ENCODE data around the gene GNL1.

DNA sequence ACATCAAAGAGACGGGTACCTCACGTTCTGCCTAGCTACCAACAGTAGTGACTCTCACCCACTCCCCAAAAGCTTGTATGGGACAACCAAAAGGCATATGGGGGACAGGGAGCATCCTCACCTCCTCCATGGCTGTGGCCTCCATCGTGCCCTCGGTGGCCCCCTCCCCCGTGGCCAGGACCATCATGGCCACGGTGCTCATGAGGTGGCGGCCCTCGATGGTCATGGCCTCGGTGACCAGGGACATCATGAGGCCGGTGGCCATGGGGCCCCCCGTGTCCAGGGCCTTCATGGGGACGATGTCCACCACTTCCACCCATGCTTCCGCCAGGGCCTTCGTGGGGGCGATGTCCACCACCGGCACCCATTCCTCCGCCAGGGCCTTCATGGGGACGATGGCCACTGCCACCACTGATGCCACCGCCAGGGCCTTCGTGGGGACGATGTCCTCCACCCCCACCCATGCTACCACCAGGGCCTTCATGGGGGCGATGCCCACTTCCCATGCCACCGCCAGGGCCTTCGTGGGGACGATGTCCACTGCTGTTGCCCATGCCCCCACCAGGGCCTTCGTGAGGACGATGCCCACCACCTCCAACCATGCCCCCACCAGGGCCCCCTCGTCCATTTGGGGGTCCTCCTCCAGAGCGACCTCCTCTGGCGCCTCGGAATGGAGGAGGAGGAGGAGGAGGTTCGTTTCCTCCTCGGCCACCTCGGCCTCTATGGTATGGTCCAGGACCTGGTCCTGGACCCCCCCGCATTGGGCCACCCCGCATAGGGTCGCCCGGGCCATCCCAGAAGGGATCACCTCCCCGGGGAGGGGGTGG is 45.7 kb upstream of the GNL1 start:
- no peak for TF ChIP-seq YY1 (IDR thresholded peaks at IDR 0.05; ENCODE audit: insufficient read depth, insufficient read length)
- no peak for TF ChIP-seq ZNF274 (IDR thresholded peaks at IDR 0.05; ENCODE audit: low read depth, low read length)
